Tongue (tissue), 2 donors: ENCODE measurements around the gene LRRC2. TPM values are rescaled to one million over a fixed set of nuclear protein-coding genes. Genes with fewer than 3 reads are reported as not detected.
"Not testable (repeated sequence)": the region's sequence is repeated elsewhere in the genome, so short reads cannot be mapped to it uniquely, and the experiment has no call there.

Experiments
- DNase-seq: peaks from one replicate; pipeline ENCODE4 v3.0.0-alpha.2; 2015
- total RNA-seq: library from RNA; depleted of rRNA; stranded (reverse); fragments of >200 nt; gene quantifications from one replicate; pipeline ENCODE4 v1.2.3, GENCODE V29; 2014

LRRC2 gene
- total RNA-seq, 1 donor from 2014 or later, result 13.0 TPM

DNA sequence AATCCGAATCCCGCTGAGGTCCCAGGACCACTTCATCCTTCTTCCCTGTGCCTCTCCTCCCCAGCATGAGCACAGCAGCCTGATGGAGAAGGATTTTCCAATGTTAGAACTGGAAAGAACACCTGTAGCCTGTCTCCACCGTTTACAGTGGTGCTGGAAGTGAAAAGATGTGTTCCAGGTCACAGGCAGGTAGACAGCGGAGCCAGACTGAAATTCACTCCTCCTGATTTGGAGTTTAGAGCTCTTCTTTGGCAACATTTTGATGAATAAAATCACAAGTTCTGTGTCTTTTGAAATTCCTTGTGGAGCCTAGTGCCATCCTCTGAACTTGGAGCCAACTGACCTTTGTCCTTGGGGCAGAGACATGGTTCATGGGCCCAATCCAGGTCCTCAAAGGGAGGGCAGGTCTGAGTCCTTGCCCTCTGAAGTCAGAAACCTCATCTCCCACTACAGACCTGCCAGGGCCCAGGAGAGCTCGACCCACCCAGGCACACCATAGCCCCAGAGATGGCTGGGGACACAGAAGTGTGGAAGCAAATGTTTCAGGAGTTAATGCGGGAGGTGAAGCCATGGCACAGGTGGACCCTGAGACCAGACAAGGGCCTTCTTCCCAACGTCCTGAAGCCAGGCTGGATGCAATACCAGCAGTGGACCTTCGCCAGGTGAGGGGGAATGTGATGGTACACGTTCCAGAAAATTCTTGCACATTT is 68.4 kb downstream of the LRRC2 start, which contains the start of gene RTP3:
TSS of gene RTP3 (plus strand) at position 421 of the 710 bp plus-strand sequence. CDS start at position 508, 87 bp downstream.
- DNase-seq, result no peak

DNA sequence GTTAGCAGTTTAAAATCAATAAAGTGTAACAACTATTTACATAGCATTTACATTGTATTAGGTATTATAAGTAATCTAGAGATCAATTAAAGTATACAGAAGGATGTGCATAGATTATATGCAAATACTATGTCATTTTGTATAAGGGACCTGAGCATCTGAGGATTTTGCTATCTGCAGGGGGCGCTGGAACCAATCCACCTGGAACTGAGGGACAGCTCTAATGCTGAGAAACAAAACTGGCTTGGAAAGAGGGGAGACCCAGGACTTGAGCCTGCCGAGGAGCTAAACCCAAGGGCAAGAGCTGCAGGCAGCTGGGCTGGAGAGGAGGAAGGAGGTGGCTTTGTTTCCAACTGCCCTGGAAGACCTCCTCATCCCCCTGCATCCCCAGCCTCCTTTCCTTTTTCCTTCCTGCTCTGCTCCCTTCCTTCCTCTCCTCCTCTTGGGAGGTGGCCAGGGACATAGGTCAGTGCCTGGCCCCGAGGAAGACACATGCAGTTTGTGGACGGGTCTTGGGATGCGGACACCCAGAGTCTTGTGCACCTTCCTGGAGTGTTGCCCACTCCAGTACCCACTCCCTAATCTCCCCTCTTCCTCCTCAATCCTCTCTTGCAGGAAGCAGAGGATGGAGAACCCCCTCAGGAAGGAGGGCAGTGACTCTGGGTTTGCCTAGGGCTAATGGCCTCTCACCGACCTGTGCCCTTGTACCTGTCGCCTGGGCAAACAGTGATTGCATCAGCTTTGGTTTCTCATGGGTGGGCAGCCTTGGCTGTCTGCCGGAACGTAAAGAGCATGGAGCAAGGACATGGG is 69.2 kb downstream of the LRRC2 start:
- peak; percentile 46 for DNase-seq

DNA sequence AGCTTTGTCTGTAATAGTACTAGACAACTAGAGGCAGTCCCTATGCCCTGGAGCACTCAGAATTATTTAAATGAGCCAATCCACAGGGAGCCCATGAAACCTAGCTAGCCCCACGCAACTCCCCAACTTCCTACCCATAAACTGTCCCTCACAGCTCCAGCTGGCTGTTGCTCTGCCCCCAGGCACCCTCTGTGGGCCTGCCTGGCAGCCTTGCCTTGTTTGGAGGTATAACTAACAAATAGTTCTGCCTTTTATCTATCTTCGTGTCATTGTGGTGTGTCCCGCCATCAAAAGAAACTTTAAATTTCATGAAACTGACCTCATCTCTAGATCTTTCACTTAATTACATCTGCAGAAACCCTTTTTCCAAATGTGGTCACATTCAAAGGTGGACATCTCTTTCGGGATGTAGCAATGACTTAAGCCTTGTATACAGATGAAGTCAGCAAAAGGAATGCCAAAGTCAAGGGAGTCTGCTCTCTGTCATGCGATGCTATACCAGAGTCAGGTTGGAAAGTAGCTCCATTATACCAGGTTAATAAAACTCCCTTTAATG is 70.1 kb downstream of the LRRC2 start:
- no peak for DNase-seq

DNA sequence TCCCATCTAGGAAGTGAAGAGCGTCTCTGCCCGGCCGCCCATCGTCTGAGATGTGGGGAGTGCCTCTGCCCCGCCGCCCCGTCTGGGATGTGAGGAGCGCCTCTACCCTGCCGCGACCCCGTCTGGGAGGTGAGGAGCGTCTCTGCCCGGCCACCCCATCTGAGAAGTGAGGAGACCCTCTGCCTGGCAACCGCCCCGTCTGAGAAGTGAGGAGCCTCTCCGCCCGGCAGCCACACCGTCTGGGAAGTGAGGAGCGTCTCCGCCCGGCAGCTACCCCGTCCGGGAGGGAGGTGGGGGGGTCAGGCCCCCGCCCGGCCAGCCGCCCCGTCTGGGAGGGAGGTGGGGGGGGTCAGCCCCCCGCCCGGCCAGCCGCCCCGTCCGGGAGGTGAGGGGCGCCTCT is 71.6 kb downstream of the LRRC2 start:
- DNase-seq, result not testable (repeated sequence)

DNA sequence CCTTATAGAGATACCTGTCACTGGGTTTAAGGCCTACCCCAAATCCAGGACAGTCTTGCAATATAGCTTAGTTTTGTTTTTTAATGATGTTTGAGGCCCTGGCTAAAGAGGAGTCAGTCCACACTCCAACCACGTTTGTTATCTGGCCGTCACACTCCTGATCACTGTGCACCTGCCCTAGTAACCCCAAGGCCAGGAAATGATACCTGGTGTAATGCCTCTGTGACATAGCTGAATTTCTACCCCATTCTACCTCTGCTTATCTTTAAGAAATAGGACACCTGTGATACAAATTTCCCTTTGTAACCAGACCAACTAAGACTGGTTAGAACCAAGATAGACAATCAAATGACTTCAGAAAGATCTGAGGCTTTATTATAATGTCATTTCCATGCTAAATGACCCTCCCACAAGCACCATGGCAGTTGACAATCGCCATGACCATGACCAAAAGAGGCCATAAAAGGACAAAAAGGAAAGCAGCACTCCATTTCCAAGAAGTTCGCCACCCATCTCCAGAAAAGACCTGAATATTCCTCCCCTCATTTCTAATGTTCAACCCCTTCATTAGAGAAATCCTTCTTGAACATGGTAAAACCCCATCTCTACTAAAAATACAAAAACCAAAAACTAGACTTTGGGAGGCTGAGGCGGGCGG is 73.1 kb downstream of the LRRC2 start:
- DNase-seq, result no peak

DNA sequence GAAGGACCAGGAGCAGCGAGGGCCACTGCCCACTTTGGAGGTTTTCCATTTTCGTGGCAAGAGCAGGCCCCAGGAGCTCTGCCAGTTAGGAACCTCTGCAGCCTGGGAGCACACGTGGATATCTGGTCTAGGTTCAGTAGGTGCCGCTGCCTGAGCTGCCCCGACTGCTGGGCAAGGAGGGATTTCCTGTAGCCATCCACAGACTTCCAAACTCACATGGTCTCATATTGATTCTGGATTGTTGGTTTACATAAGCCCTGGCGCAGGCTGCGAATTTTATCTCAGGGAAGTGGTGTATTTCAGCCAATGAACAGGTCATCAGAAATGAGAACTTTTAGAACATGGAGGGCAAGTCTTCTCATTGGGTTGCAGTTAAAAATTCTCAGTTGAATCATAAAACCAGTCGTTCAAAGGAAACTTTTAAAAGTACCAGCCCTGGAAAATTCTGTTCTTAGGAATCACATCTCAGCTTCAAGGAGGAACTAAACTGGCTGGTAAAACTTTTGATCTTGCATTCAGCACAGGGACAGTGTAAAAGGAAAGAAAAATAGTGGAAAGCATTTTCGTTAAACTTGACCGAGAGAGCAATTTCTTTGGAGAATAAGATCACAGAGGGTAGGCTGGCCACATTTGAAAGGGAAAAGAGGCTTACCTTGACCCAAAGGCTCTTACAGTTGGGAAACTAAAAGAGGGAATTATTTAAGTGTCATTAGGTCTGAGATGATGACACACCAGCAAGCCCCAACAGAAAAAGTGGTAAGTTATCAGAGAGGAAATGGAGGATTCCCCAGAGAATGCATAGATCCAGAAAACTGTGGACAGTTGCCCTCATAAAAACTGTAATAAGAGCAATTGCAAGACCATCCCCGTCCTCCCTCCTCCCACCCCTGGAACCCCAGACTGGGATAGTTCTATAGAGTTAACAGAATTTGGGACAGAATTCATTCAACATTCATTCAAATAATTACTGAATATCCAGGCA is 74.7 kb downstream of the LRRC2 start:
- DNase-seq, result no peak

DNA sequence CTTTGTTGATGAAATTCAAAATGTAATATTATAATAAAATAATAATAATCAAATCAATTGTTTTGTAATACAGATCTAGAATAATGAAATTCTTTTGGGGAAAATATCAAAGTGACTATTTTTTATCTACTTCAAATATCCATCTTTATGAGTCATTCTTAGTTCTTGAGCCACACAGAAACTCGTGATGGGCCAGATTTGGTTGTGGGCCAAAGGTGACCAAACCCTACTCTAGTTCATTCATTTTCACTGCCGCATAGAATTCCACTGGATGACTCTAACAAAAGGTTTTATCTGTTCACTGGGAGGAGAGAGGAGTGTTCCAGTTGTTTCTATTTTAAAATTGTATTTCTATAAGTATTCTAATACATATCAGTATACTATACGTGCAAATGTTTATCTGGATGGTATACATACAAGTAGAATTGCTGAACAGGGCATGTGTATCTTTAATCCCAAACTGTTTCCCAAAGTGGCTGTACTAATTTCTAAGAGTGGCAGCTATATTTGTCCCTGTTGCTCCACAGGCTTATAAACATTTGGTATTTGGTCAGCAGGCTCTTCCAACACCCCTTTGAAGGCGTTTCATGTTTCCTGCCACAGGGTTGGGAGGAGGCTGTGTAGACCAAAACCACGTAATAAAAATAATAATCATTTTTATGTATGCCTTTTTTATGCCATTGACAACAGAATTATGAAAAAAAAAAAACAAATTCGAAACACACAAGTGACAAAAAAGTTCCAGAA is 75.6 kb downstream of the LRRC2 start:
- DNase-seq, result peak; percentile 28

DNA sequence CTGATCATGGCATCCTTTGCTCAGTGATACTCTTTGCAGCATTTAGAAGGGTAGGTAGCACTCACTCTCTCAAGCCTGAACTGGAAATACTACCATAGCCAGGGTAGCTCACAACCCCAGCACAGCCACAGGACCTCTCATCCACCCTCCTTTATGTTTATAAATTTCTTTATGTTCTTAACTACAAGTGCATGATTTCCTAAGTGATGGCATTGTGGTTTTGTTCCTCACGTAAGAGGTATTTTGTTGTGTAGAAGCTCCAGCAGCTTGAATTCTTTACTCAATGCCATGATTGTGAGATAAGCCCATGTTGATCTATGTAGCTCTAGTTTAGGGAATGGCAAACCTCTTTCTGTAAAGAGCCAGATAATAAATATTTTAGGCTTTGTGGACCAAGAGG is 76.2 kb downstream of the LRRC2 start:
- DNase-seq, result no peak

DNA sequence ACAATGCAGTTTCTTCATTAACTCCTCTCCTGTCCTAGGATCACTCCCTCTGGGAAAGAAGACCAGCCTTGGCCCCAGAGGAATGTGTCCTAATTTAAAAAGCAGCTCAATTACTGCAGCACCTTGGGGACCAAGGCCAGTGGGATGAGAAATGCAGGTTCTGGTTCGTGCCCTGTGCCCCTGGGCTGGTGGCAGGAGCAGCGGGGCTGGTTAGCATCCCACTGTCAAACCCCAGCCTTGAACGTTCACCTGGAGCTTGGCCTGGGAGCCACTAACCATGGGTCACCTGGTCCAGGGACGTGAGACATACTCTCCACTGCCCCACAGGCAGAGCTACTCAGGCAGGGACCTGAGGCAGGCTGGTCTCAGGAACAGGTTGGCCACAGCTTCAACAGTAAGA is 76.7 kb downstream of the LRRC2 start:
- no peak for DNase-seq

DNA sequence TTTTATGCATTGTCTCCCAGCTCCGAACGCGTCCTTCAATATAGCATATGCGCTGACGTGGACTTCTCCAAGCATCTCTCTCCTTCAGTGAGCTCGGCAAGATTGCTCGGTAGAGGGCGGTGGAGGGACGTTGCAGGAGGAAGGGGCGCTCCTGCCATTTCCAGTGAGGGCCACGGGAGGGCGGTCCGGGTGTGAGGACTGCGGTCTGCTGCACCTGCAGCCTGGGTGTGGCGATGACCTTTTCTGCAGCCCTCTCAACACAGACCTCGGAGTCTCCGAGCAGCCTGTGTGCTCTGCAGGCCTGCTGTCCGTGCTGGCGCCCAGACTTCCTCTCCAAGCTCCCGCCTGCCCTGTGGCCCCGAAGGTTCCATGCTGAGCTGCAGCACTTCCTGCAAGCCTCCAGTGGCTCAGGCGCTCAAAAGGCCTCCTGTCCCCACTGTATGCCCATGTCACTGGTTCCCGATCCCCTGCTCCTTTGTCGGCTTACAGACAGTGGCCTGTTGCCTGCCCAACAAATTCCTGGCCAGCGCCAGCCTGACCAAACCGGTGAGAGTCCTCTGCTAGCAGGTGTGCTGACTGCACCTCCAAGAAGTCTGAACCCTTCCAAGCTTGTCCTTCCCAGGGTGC is 77.3 kb downstream of the LRRC2 start:
- DNase-seq, result peak; percentile 96

DNA sequence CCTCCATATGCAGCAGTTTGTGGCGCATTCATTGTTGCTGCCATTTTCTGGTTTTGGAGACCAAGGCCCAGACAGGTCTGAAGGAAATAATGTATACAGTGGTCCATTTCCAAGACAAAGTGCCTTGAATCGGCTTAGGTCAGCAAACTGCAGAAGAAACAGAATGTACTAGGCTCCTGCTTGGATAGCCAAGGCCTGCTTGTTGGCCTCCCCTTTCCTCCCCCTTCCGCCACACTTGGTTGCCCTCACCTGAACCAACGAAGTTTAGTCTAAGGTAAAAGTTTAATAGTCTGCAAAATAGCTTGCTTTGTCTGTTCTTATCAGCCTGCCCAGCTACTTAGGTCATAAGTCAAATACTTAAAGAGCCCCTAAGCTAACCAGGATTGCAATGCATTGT is 80.3 kb downstream of the LRRC2 start:
- no peak for DNase-seq

DNA sequence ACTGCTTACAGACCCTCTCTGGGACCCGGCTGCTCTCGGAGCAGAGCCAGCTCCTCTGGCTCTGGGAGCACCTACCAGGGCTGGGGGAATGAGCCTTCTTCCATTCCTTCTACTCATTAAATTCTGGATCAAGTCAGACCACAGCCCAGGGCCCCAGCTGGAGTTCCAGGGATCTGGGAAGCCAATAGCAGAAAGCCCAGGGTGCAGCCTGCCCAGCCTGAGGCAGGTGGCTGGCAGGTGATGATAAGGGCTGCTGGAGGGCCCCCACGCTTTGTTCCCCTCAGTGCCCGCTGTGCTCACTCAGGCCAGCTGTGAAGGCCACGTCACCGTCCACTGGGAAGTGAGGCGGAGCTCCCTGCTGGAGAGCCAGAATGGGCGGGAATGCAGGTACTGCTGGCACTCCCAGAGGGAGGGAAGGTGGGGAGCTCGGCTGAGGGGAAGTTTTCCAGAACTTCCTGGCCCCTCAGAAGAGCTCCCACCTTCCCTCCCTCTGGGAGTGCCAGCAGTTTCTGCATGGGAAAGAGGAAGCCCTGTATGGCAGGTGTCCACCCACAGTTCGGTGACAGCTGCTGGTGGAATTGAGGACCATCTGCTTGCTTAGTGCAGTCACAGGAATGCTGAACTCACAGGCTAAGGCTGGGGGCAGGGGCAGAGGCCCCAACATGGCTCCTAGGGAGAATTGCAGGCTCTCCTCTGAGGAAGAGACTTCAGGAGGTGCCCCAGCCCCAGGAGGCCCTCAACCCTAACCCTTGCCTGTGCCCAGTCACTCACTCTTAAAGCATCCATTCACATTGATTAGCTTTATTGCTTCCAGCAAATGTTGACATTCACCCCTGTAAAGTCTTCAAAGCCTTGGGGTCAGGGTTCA is 81.0 kb downstream of the LRRC2 start:
- DNase-seq, result peak; percentile 84

DNA sequence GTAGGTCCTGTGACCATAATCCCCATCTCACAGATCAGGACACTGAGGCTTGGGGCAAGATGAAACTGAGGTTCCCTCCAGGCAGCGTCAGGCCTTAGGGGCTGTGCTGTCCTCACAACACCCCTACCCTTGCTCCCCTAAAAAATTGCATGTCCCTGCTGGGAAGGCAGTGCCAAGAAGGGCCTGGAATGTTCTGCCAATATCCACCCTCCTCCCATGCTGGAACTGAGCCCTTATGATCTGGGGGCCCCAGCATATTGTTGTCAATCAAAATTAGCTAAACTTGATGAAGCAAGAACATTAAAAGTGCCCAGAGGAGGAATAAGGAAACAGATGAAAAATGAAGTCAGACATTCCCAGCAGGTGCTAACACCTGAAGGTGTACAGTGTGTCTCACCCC is 81.7 kb downstream of the LRRC2 start:
- DNase-seq, result no peak

DNA sequence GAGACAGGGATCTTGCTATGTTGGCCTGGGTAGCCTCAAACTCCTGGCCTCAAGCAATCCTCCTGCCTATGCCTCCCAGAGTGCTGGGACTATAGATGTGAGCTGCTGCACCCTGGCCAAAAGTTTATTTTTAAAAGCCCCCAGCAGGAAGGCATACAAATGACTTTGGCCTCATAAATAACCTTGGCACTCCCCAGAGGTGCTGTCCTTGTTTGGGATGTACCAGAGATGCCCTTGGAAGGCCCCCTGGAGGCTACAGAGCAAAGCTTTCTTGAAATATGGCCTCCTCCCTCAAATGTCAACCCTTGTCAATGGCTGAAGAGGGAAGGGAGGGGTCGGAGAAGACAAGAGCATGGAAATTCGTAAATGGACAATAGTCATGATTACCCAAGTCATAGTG is 82.3 kb downstream of the LRRC2 start:
- DNase-seq, result no peak

DNA sequence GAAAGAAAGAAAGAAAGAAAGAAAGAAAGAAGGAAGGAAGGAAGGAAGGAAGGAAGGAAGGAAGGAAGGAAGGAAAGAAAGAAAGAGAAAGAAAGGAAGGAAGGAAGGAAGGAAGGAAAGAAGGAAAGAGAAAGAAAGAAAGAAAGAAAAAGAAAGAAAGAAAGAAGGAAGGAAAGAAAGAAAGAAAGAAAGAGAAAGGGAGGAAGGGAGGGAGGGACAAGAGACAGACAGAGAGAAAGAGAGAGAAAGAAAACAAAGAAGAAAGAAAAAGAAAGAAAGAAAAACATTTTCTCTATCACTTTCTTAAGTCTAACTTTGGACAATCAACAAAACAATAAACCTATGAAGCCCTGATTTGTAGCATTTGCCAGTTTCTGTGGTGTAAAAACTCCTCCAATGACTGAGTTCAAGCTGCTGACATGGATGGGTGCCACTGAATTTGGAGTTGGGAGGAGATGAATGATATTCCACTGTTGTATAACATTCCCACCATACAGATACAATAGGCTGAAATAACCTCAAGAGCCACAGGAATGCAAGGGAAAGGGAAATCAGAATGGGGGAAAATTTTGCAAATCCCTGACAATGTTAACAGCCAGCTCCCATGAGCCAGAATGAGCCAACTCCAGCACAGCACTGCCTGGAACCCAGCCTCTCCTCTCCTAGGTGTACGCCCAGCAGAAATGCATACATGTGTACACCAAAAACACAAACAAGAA is 83.3 kb downstream of the LRRC2 start:
- no peak for DNase-seq

DNA sequence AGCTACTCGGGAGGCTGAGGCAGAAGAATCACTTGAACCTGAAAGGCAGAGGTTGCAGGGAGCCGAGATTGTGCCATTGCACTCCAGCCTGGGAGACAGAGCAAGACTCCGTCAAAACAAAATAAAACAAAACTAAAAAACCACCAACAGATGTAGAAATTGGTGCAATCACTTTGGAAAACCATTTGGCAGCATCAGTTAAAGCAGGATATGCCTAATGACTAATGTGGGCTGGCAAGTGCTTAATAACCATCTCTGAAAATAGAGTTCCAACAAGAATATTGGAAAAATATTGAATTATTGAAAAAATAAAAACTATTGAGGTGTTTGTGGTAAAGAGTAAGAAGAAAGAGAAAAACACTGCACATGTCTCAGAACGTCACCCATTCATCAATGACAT is 84.5 kb downstream of the LRRC2 start:
- DNase-seq, result no peak

DNA sequence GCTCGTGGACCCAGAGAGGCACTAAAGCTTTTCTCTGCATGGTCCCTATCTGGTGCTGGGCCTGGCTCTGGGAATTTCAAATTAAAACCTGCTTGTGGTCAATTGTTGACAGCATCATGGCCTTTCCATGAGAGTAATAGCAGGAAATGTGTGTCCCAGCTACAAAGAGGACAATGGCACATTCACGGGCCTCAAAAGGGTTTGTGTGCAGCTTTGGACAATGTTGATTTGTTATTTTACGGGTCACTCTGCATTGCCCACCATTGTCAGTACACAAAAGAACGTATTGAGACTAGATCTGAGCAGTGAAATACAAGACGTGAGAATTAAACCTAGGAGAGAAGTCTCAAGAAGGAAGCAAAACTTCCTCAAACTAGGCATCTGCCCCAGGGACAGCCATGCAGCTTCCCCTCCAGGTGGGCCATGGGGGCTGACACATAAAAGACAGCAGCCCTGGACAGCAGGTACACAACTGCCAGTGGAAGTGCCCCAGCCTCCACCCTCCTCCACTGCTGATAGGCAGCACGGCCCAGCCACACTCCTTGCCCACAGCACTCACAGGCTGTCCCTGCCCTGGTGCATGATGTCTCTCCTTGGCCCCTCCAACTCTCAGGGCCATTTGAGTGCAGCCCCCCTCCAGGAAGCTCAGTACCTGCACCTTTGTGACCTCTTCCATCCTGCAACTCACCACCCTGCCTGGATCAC is 85.5 kb downstream of the LRRC2 start:
- no peak for DNase-seq

DNA sequence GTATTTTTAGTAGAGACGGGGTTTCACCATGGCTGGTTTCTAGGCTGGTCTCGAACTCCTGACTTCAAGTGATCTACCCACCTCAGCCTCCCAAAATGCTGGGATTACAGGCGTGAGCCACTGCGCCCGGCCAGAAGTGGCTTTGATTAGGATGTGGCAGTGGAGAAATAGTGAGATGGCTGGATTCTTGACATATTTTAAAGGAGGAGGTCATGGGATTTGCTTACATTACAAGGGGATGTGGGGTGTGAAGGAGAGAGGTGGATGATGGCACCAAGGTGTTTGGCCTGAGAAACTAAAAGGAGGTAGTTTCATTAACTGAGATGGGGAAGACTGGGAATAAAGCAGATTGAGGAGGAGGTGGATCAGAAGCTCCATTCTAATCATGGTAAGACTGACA is 86.4 kb downstream of the LRRC2 start:
- DNase-seq, result no peak
